Bronchial epithelial cell (primary cell): Measurements from ENCODE around the gene SUCLG2. TPM values are rescaled to one million over a fixed set of nuclear protein-coding genes. Genes with fewer than 3 reads are reported as not detected.

Source experiments
- DNase-seq: peaks from one replicate; pipeline ENCODE4 v3.0.0-alpha.2; 2010; ENCODE audit warnings: low read depth
- FAIRE-seq: peaks from 2 replicates; lab custom pipeline; 2011; peaks lifted over from hg19 to GRCh38; lab: Jason Lieb, UNC
- H3K27me3 ChIP-seq: 2 replicates; pipeline ENCODE4 v1.5.1; 2011; ENCODE audit warnings: low read length; ENCODE audit not compliant: control insufficient read depth, insufficient read depth
- H3K36me3 ChIP-seq: 2 replicates; pipeline ENCODE4 v1.5.1; 2011; ENCODE audit warnings: low read length; ENCODE audit not compliant: control insufficient read depth, insufficient read depth
- H3K4me3 ChIP-seq: 2 replicates; pipeline ENCODE4 v1.5.1; 2011; ENCODE audit warnings: mild to moderate bottlenecking, low read depth, low read length, control low read depth
- total RNA-seq: library from RNA; depleted of rRNA; stranded (reverse); fragments of >200 nt; gene quantifications from 2 replicates; pipeline ENCODE4 v1.2.1, GENCODE V29; 2014
- TF ChIP-seq, protein P1 (sequence below): IDR thresholded peaks from 2 replicates; pipeline ENCODE4 v1.5.1; 2011; ENCODE audit warnings: mild to moderate bottlenecking, moderate library complexity, low read length, control low read depth, inconsistent platforms; ENCODE audit not compliant: insufficient read depth, severe bottlenecking

The SUCLG2 gene, protein sequence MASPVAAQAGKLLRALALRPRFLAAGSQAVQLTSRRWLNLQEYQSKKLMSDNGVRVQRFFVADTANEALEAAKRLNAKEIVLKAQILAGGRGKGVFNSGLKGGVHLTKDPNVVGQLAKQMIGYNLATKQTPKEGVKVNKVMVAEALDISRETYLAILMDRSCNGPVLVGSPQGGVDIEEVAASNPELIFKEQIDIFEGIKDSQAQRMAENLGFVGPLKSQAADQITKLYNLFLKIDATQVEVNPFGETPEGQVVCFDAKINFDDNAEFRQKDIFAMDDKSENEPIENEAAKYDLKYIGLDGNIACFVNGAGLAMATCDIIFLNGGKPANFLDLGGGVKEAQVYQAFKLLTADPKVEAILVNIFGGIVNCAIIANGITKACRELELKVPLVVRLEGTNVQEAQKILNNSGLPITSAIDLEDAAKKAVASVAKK
- total RNA-seq = 42.1 and 47.1 TPM in 2 replicates

DNA sequence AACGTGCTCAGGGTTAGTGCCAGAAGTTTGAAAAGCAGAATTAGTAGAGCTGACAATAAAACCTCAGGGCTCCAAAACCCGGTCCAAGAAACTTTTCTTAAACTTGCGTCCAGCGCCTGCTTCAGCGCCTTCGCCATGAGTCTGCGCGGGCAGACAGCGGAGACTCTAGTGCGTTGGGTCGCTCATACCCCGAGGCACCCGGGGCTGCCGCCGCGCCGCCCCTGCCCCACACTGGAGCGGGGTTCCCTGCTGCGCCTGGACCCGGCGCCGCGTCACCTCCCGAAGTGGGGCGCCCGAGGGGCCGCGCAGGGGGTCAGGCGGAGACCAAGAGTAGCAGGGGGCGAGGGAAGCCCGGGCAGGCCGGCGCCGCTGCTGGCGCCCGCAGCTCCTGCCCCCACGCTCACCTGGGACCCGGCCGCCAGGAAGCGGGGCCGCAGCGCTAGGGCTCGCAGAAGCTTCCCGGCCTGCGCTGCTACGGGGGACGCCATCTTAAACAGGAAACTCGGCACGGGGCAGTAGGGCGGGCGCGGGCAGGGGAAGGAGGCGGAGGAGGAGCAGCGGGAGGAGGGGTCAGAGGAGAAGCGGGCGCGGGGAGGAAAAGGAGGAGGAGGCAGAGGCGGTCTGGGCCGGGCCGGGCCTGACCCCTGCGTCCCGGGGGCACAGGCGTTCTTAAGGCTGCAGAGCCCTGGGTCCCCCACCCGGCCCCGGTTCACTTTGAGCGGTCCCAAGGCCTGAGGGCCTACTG is at the start of gene SUCLG2:
Gene SUCLG2, minus strand, starts transcription at position 514 of the 745 bp plus-strand sequence. Its CDS starts 26 bp downstream, at position 488.
- peak within 1 kb of the TSS; percentile 62 for H3K4me3 ChIP-seq
- H3K27me3 ChIP-seq = no peaks in the 10 kb centered on the region
- peak; percentile 57 for DNase-seq
- H3K36me3 ChIP-seq = no peaks in the 10 kb centered on the region
- TF ChIP-seq, protein P1, sequence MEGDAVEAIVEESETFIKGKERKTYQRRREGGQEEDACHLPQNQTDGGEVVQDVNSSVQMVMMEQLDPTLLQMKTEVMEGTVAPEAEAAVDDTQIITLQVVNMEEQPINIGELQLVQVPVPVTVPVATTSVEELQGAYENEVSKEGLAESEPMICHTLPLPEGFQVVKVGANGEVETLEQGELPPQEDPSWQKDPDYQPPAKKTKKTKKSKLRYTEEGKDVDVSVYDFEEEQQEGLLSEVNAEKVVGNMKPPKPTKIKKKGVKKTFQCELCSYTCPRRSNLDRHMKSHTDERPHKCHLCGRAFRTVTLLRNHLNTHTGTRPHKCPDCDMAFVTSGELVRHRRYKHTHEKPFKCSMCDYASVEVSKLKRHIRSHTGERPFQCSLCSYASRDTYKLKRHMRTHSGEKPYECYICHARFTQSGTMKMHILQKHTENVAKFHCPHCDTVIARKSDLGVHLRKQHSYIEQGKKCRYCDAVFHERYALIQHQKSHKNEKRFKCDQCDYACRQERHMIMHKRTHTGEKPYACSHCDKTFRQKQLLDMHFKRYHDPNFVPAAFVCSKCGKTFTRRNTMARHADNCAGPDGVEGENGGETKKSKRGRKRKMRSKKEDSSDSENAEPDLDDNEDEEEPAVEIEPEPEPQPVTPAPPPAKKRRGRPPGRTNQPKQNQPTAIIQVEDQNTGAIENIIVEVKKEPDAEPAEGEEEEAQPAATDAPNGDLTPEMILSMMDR = no peak
- no peak for FAIRE-seq

DNA sequence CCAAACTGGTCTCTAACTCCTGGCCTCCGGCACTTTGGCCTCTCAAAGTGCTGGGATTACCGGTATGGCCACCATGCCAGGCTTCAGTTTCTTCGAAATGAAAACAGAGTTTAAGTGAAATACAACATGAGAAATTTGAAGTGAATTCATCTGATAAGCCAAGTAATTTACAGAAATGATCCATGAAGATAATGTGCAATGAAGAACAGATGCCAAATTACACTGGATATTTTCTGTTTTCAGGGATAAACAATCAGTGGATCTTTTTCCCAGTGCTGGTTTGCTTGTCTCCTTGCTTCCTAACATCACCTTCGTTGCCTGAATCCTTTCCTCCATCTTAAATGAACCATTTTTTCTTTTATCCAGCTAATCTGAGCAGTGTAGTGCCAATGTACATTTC is 46.2 kb upstream of the SUCLG2 start:
- TF ChIP-seq, protein P1 = no peak
- Histone ChIP-seq H3K27me3 (no peaks in the 10 kb centered on the region), H3K4me3 (no peak overlapping the region), H3K36me3 (no peaks in the 10 kb centered on the region)
- FAIRE-seq (no peak), DNase-seq (no peak)

DNA sequence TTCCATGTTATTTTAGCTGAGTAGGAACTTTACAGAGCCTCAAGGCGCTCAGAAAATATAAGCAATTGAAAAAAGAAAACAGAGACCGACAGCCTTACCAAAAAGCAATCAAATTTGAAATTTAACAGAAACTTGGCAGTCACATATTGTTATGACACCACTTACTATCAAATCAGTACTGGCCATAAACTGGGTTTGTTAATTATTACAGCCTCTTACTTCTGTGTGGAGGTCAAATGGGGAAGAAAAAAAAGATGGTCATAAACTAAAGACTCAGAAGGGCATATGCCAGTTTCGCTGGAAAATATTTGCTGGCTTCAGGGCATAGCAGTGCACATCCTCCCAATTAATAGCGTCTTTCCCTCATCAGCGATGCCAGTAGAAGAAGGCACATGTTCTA is 45.5 kb upstream of the SUCLG2 start:
- FAIRE-seq = no peak
- Histone ChIP-seq H3K36me3 (no peaks in the 10 kb centered on the region), H3K27me3 (no peaks in the 10 kb centered on the region), H3K4me3 (no peak overlapping the region)
- TF ChIP-seq, protein P1 = no peak
- no peak for DNase-seq

DNA sequence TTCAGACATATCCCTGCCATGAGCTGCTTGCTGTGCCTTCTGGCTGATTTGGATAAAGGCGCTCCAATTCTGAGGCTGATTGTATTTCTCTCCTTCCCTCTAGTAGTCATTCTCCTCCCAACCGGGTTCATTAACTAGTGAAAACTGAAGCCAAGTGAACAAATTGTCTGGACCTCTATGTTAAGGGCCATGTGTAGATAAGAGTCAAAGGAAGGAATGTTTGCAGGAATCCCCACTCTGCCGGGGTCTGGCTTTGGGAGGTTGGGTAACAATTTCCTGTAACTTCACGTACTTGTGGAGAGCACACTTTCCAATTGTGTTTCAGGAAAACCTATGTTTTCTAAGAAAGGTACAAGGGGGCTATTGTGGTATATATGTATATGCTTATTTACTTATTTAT is 38.2 kb upstream of the SUCLG2 start:
- no peak for DNase-seq
- Histone ChIP-seq H3K36me3 (no peaks in the 10 kb centered on the region), H3K4me3 (no peak overlapping the region), H3K27me3 (no peaks in the 10 kb centered on the region)
- FAIRE-seq = no peak
- TF ChIP-seq, protein P1 = no peak

DNA sequence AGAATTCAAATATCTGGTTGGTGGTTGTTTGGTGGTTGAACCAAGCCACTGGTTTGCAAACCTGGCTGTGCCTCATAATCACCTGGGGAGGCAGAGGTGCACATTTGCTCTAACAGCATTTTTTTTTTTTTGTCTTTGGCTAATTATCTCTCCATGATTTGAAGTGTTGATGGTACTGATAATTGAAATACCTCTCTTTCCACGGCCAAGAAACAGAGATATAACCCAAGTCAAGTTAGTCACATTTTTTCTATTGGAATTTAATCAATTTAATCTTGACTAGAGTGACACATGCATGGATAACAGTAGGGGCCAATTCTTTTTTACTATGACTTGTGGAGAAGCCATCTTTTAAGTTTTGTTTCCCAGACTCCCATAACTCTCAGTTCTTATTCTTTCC is 37.5 kb upstream of the SUCLG2 start:
- TF ChIP-seq, protein P1 = no peak
- no peak for FAIRE-seq
- H3K36me3 ChIP-seq = no peaks in the 10 kb centered on the region

More for the DNA sequence above, 37.5 kb upstream of the SUCLG2 start:
- no peak for DNase-seq
- no peak overlapping the region for H3K4me3 ChIP-seq
- no peaks in the 10 kb centered on the region for H3K27me3 ChIP-seq
